SK-N-DZ (cell line): ENCODE data around the gene OR2H1.
A peak's percentile ranks its signal among the peaks of the same experiment; 100 is the strongest.

Source experiments
- DNase-seq: peaks from one replicate; pipeline ENCODE4 v3.0.0-alpha.2; 2015; ENCODE audit warnings: low spot score

Gene OR2H1

DNA sequence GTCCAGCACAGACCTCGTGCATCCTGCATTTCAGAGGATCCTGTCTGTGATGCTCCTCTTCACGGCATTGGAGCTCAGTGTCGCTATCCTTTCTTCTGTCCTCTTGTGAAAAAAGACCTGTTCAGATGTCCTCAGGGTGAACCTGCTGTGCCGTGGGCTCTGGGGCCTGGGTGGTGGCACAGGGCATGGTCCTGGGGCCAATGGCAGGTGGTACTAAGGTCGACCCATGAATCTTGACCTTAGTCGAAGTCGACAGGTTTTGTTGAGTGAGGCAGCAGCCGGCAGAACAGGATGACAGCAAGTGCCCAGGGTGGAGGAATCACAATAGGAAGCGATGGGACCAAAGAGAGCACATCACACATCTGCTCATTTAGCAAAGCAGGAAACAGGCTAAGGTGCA is 52.8 kb downstream of the OR2H1 start:
- DNase-seq: no peak

DNA sequence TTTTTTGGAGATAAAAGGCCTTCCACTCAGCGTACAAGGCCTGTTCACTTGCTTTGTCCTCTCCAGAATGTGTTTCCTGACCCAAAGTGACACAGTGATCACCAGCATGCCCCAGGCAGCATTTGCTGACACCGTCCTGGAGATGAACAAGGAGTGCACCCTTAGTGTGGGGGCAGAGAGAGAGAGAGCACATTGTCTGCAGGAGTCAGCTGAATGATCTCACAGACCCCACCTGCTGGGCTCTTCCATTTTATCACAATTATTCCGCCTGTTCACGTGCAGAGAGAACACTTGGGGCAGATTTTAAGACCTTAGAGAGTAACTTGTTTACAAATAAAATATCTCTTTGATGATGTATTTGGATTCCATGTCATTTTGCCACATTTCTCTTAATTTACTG is 53.2 kb downstream of the OR2H1 start:
- DNase-seq: peak; percentile 7

DNA sequence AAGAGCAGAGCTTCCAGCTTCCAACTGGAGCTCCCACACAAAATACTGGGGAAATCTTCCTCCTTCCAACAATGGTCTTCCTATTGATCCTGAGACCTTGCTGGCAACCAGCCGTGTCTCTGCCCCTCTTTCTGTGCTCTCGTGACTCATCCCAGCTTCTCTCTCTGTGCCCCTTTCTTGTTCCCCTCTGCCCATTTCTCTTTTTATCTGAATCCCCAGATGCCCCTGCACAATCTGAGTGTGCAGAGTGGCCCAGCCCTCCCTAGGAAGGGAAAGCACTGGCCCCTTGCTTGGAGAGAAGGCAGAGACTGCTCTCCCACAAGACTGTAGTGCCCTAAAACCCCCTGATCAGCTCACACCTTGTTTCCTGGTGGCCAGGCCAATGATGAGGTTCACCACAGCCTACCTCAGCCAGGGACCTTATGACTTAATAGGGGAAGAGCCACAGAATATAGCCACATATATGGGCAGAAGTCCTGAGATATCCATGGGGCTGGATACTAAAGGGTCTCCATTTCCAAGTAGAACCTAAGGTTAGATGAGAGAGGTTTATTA is 53.9 kb downstream of the OR2H1 start:
- no peak for DNase-seq
